ENCODE data around the gene ABR.

DNA sequence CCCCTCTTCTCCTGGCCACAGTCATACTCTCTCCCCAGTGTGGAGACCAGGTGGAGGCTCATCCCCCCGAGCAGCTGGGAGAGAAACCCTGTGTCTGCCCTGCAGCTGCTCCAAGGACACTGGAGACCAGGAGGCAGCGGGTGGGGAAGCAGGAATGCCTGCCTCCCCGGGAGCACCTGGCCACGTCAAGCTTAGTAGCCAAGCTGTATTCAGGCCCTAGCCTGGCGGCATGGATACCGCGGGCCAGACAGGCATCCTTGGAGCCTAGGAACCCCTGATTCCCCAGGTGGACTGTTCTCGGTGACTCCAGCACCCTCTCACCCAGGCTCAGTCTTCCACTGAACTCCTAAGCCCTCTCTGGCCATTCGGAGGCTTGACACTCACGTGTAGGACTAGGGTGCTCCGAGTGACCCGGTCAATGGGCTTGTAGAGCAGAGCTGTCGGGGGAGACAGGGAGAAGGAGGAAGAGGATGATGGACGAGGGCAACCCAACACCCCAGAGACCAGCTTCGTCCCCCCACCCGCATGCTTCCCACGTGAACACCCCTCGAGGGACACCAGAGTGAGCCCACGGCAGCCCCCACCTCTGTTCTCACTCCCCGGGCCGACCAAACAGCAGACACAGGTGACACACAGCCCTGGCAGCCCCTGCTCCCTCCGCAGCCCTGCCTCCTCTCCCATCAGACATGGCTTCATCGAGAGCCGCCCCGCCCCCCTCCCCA, 106.4 kb downstream of the ABR start:
- TF ChIP-seq, protein P1, sequence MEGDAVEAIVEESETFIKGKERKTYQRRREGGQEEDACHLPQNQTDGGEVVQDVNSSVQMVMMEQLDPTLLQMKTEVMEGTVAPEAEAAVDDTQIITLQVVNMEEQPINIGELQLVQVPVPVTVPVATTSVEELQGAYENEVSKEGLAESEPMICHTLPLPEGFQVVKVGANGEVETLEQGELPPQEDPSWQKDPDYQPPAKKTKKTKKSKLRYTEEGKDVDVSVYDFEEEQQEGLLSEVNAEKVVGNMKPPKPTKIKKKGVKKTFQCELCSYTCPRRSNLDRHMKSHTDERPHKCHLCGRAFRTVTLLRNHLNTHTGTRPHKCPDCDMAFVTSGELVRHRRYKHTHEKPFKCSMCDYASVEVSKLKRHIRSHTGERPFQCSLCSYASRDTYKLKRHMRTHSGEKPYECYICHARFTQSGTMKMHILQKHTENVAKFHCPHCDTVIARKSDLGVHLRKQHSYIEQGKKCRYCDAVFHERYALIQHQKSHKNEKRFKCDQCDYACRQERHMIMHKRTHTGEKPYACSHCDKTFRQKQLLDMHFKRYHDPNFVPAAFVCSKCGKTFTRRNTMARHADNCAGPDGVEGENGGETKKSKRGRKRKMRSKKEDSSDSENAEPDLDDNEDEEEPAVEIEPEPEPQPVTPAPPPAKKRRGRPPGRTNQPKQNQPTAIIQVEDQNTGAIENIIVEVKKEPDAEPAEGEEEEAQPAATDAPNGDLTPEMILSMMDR (IDR thresholded peaks at IDR 0.05; ENCODE audit: insufficient read depth, low read length): no peak
- no peak for TF ChIP-seq POLR2AphosphoS5 (IDR thresholded peaks at IDR 0.05; ENCODE audit: low read depth)
- TF ChIP-seq SPI1 (IDR thresholded peaks at IDR 0.05; ENCODE audit: borderline replicate concordance, low read depth): no peak
- TF ChIP-seq, protein P2, sequence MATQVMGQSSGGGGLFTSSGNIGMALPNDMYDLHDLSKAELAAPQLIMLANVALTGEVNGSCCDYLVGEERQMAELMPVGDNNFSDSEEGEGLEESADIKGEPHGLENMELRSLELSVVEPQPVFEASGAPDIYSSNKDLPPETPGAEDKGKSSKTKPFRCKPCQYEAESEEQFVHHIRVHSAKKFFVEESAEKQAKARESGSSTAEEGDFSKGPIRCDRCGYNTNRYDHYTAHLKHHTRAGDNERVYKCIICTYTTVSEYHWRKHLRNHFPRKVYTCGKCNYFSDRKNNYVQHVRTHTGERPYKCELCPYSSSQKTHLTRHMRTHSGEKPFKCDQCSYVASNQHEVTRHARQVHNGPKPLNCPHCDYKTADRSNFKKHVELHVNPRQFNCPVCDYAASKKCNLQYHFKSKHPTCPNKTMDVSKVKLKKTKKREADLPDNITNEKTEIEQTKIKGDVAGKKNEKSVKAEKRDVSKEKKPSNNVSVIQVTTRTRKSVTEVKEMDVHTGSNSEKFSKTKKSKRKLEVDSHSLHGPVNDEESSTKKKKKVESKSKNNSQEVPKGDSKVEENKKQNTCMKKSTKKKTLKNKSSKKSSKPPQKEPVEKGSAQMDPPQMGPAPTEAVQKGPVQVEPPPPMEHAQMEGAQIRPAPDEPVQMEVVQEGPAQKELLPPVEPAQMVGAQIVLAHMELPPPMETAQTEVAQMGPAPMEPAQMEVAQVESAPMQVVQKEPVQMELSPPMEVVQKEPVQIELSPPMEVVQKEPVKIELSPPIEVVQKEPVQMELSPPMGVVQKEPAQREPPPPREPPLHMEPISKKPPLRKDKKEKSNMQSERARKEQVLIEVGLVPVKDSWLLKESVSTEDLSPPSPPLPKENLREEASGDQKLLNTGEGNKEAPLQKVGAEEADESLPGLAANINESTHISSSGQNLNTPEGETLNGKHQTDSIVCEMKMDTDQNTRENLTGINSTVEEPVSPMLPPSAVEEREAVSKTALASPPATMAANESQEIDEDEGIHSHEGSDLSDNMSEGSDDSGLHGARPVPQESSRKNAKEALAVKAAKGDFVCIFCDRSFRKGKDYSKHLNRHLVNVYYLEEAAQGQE (IDR thresholded peaks at IDR 0.05; ENCODE audit: insufficient replicate concordance, low read depth): no peak

Measured in HL-60 (cell line).